GM06990 (cell line): ENCODE data around the gene CCNY.

Experiments
- DNase-seq: peaks from one replicate; pipeline ENCODE4 v3.0.0-alpha.2; 2011; ENCODE audit not compliant: insufficient read length; ENCODE audit errors: extremely low read depth
- H3K27me3 ChIP-seq: replicated peaks from 2 replicates; pipeline ENCODE4 v1.6.0; 2011; ENCODE audit warnings: low read length; ENCODE audit not compliant: control insufficient read depth, insufficient read depth
- H3K36me3 ChIP-seq: 2 replicates; pipeline ENCODE4 v1.5.1; 2011; ENCODE audit warnings: low read length; ENCODE audit not compliant: control insufficient read depth, insufficient read depth
- H3K4me3 ChIP-seq: replicated peaks from 2 replicates; pipeline ENCODE4 v1.5.1; 2011; ENCODE audit warnings: low read depth, mild to moderate bottlenecking, control low read depth, low read length
- CTCF ChIP-seq: IDR thresholded peaks from 2 replicates; pipeline ENCODE4 v1.5.1; 2011; ENCODE audit warnings: low read length, control low read depth, mild to moderate bottlenecking, inconsistent platforms; ENCODE audit not compliant: insufficient read depth, poor library complexity, severe bottlenecking

Gene CCNY

GRCh38 chr10:35447693-35448407, 111.5 kb downstream of the CCNY start:
- Histone ChIP-seq H3K27me3 (no peaks in the 10 kb centered on the region), H3K36me3 (no peaks in the 10 kb centered on the region), H3K4me3 (no peak overlapping the region)
- no peak for TF ChIP-seq CTCF
- no peak for DNase-seq

GRCh38 chr10:35448687-35449662, 112.7 kb downstream of the CCNY start:
- DNase-seq = no peak
- H3K4me3 ChIP-seq = no peak overlapping the region
- H3K36me3 ChIP-seq = no peaks in the 10 kb centered on the region
- TF ChIP-seq CTCF = no peak
- no peaks in the 10 kb centered on the region for H3K27me3 ChIP-seq

- no peaks in the 10 kb centered on the region for H3K36me3 ChIP-seq
- no peak overlapping the region for H3K4me3 ChIP-seq
- no peaks in the 10 kb centered on the region for H3K27me3 ChIP-seq
- DNase-seq = no peak
- no peak for TF ChIP-seq CTCF
Measured at GRCh38 chr10:35449944-35450343, 113.6 kb downstream of the CCNY start.

- peak; percentile 53 for DNase-seq
- TF ChIP-seq CTCF = no peak
- Histone ChIP-seq H3K36me3 (no peaks in the 10 kb centered on the region), H3K4me3 (peak overlapping the region; percentile 7; the same call in 1 of the 2 replicates), H3K27me3 (no peaks in the 10 kb centered on the region)
Measured at GRCh38 chr10:35451151-35452016, 115.1 kb downstream of the CCNY start.

- no peak for TF ChIP-seq CTCF
- H3K36me3 ChIP-seq = no peaks in the 10 kb centered on the region
- H3K4me3 ChIP-seq = no peak overlapping the region
- no peak for DNase-seq
- H3K27me3 ChIP-seq = no peaks in the 10 kb centered on the region
Measured at GRCh38 chr10:35452171-35452570, 115.9 kb downstream of the CCNY start.
